ENCODE data around the gene NCAPH2. TPM values are rescaled to one million over a fixed set of nuclear protein-coding genes. Genes with fewer than 3 reads are reported as not detected.
A peak's percentile ranks its signal among the peaks of the same experiment; 100 is the strongest.

Gene NCAPH2
- total and polyA plus RNA-seq, 12 donors = 13.8 to 90.5 (median 32.6) TPM

- intact Hi-C loops (cut with DNase I) = no loop called here
- Histone ChIP-seq H3K27me3 (peaks cover 25% of the 10 kb centered on the region), H3K4me3 (peak overlapping the region in 1 of 4 donors; percentile 51), H3K36me3 (replicated peaks in 1 of 2) (no peaks in the 10 kb centered on the region), H3K27ac (peak overlapping the region in 1 of 5 donors; percentile 61), H3K9me3 (replicated peaks in 1 of 3) (no peaks in the 10 kb centered on the region), H3K4me1 (replicated peaks in 1 of 2) (peaks cover 2 to 26% of the 10 kb centered on the region in 2 donors)
- TF ChIP-seq POLR2A (IDR thresholded peaks at IDR 0.05) = no peak
- TF ChIP-seq, protein P1, sequence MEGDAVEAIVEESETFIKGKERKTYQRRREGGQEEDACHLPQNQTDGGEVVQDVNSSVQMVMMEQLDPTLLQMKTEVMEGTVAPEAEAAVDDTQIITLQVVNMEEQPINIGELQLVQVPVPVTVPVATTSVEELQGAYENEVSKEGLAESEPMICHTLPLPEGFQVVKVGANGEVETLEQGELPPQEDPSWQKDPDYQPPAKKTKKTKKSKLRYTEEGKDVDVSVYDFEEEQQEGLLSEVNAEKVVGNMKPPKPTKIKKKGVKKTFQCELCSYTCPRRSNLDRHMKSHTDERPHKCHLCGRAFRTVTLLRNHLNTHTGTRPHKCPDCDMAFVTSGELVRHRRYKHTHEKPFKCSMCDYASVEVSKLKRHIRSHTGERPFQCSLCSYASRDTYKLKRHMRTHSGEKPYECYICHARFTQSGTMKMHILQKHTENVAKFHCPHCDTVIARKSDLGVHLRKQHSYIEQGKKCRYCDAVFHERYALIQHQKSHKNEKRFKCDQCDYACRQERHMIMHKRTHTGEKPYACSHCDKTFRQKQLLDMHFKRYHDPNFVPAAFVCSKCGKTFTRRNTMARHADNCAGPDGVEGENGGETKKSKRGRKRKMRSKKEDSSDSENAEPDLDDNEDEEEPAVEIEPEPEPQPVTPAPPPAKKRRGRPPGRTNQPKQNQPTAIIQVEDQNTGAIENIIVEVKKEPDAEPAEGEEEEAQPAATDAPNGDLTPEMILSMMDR (IDR thresholded peaks at IDR 0.05) = peak; percentile 28 to 51 (median 38)
- peak; percentile 63 to 83 (median 72) for DNase-seq
- WGBS, 4 donors = 4 to 16% (median 5%) methylated on average over 10 to 52 of the region's 52 CpGs
Observed at GRCh38 chr22:50544078-50544745, 36.2 kb downstream of the NCAPH2 start.

DNA sequence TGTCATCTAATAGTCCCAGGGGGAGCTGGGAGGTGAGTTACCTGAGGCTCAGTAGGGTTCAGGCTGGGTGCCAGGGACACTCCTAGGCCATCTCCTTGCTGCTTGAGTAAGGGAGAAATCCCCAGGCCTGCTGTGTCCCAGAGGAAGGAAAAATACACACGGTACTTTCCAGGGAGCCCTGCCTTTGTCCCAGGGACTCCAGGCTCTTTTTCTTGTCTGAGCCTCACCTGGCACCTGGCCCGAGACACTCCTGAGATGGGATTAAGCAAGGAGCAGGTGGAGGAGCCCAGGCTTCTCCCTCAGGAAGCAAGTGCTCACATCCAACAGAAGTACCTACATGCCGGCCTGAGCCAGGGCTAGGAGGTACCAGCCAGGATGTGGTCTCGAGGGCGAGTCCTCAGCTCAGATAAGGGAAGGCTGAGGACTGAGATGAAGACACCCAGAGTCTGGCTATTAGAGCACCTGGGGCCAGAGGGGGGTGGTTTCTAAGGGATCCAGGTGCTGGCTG is 36.8 kb downstream of the NCAPH2 start:
- no peaks in the 10 kb centered on the region for H3K9me3 ChIP-seq (replicated peaks in 1 of 3)
- H3K27me3 ChIP-seq = peaks cover 26% of the 10 kb centered on the region
- TF ChIP-seq, protein P1 (IDR thresholded peaks at IDR 0.05) = no peak
- TF ChIP-seq POLR2A (IDR thresholded peaks at IDR 0.05) = no peak
- WGBS, 4 donors = 69 to 89% (median 79%) methylated on average over 5 of the region's 5 CpGs
- H3K4me1 ChIP-seq (replicated peaks in 1 of 2) = peaks cover 0 to 22% of the 10 kb centered on the region in 2 donors
- intact Hi-C loops (cut with DNase I) = no loop called here
- H3K4me3 ChIP-seq = peak overlapping the region in 1 of 4 donors; percentile 51
- H3K36me3 ChIP-seq (replicated peaks in 1 of 2) = no peaks in the 10 kb centered on the region
- H3K27ac ChIP-seq = peak overlapping the region in 1 of 5 donors; percentile 61
- DNase-seq = no peak

DNA sequence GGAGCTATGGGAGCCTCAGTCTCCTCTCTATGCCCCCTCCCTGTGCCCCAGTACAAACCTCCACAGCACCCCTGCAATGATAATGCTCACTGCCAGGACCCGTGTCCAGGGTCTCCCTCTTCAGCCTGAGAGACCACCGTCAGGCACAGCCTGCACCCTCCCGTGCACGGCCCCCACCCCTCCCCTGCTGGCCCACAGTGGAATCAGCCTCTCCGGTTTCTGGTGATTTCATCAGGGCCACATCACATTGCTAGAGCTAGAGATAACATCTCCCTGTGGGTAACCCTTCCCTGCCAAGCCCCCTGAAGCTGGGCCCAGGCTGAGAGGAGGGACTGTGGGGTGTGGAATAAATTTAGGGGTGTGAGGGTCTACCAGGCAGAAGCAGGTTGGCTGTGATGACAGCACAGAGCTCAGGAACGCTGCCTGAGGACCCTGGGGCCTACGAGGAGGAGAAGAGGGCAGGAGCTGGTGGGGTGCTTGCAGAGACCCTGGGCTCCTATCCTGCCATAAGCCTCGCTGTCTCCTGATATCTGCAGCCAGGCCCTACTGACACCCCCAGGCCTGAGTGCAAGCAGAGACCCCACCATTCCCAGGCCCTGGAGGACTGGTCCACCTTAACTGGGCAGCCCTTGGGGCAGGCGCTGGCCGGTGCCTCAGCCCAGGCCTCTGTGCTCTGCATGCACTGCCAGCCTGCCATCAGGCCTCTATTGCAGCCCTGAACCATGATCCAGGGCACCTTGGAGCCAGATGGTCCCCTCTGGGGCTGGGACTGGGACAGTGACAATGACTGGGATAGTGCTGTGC is 37.7 kb downstream of the NCAPH2 start, which contains the start of gene KLHDC7B:
Gene KLHDC7B, plus strand, starts transcription at position 378 of the 804 bp plus-strand sequence. Its CDS starts 345 bp downstream, at position 723.
- TF ChIP-seq, protein P1 (IDR thresholded peaks at IDR 0.05) = peak in 1 of 6 experiments; percentile 11
- no peak for TF ChIP-seq POLR2A (IDR thresholded peaks at IDR 0.05)
- 65 to 86% (median 70%) methylated on average over 7 to 10 of the region's 10 CpGs for WGBS, 4 donors
- intact Hi-C loops (cut with DNase I) = no loop called here
- H3K4me1 ChIP-seq (replicated peaks in 1 of 2) = peaks cover 0 to 17% of the 10 kb centered on the region in 2 donors
- H3K27ac ChIP-seq = peak within 1 kb of the TSS in 1 of 5 donors; percentile 61
- H3K9me3 ChIP-seq (replicated peaks in 1 of 3) = no peaks in the 10 kb centered on the region
- DNase-seq = no peak
- peaks cover 26% of the 10 kb centered on the region for H3K27me3 ChIP-seq
- H3K4me3 ChIP-seq = no peak within 1 kb of the TSS
- H3K36me3 ChIP-seq (replicated peaks in 1 of 2) = no peaks in the 10 kb centered on the region
